GM23338 (cell line): ENCODE results near the gene GLTP.

Experiments used
- CTCF ChIP-seq, 2 experiments: fragments of 200-600 bp in 1 of 2; sonication (generic) in 1 of 2; conservative IDR thresholded peaks; 2 replicates each; pipeline versions ENCODE4 v1.5.1 to v1.6.1; 2016 to 2017; ENCODE audit warnings: antibody characterized with exemption in 2 of 2, low read depth in 2 of 2, mild to moderate bottlenecking in 2 of 2, moderate library complexity in 1 of 2
- EZH2phosphoT487 ChIP-seq: fragments of 200-600 bp; sonication (generic); IDR thresholded peaks from one replicate; pipeline ENCODE4 v1.8.1; 2018; ENCODE audit warnings: antibody characterized with exemption; ENCODE audit not compliant: unreplicated experiment
- JUNB ChIP-seq: IDR thresholded peaks from one replicate; pipeline ENCODE4 v1.6.1; 2016; ENCODE audit warnings: antibody characterized with exemption; ENCODE audit not compliant: unreplicated experiment
- POLR2AphosphoS5 ChIP-seq: IDR thresholded peaks from 2 replicates; pipeline ENCODE4 v1.6.1; 2016; ENCODE audit warnings: antibody characterized with exemption, low read depth

- no peak for TF ChIP-seq CTCF (conservative IDR thresholded peaks at IDR 0.05; ENCODE audit: low read depth in 2 of 2)
- TF ChIP-seq POLR2AphosphoS5, result no peak
- TF ChIP-seq EZH2phosphoT487, result no peak
- no peak for TF ChIP-seq JUNB
Measured at GRCh38 chr12:109844091-109844490, 36.2 kb downstream of the GLTP start.
